ENCODE results near the gene PTPRM.

Gene PTPRM

DNA sequence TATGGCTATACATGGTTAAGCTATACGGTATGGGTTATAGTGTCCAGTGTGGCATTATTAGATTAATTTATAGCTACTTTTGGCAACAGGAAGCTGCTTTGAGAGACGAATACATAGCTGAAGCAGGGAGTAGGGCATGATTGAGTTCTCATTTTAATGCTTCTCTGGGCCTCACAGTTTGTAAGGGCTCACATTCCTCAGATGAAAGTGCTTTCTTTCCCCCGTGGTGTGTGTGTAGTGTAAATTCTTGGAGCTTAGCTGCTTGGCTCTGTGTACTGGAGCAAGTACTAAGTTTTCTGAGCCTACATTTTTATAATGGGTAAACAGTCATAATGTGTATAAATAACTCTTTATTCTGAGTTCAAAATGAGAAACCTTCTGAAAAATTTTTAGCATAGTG is 173.7 kb downstream of the PTPRM start:
- Histone ChIP-seq H3K4me3 (ENCODE audit: low read length, poor library complexity, severe bottlenecking) (no peak overlapping the region), H2AFZ (ENCODE audit: low read length) (no peak overlapping the region), H3F3A (ENCODE audit: low read depth) (no peaks in the 10 kb centered on the region), H3K9me3 (ENCODE audit: insufficient read depth, low read depth, low read length) (peaks cover 7% of the 10 kb centered on the region; the same call in 1 of the 2 replicates), H3K27me3 (ENCODE audit: insufficient read depth, low read length, poor library complexity, severe bottlenecking) (no peaks in the 10 kb centered on the region), H3K36me3 (ENCODE audit: insufficient read depth, low read length) (no peaks in the 10 kb centered on the region), H3K79me2 (ENCODE audit: insufficient read depth, low read length) (no peaks in the 10 kb centered on the region), H4K20me1 (ENCODE audit: insufficient read depth, low read length, poor library complexity, severe bottlenecking) (no peaks in the 10 kb centered on the region), H3K9ac (ENCODE audit: low read depth, low read length, poor library complexity, severe bottlenecking) (no peak overlapping the region), H3K4me2 (ENCODE audit: low read depth, low read length, poor library complexity, severe bottlenecking) (no peak overlapping the region), H3K9me2 (replicated peaks; ENCODE audit: low read depth, low read length) (no peaks in the 10 kb centered on the region), H3K4me1 (ENCODE audit: insufficient read depth, low read length, poor library complexity, severe bottlenecking) (no peaks in the 10 kb centered on the region)
- TF ChIP-seq, protein P1, sequence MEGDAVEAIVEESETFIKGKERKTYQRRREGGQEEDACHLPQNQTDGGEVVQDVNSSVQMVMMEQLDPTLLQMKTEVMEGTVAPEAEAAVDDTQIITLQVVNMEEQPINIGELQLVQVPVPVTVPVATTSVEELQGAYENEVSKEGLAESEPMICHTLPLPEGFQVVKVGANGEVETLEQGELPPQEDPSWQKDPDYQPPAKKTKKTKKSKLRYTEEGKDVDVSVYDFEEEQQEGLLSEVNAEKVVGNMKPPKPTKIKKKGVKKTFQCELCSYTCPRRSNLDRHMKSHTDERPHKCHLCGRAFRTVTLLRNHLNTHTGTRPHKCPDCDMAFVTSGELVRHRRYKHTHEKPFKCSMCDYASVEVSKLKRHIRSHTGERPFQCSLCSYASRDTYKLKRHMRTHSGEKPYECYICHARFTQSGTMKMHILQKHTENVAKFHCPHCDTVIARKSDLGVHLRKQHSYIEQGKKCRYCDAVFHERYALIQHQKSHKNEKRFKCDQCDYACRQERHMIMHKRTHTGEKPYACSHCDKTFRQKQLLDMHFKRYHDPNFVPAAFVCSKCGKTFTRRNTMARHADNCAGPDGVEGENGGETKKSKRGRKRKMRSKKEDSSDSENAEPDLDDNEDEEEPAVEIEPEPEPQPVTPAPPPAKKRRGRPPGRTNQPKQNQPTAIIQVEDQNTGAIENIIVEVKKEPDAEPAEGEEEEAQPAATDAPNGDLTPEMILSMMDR (conservative IDR thresholded peaks at IDR 0.05; ENCODE audit: low read length), result no peak
- TF ChIP-seq EZH2phosphoT487 (IDR thresholded peaks at IDR 0.05; ENCODE audit: borderline replicate concordance), result no peak

DNA sequence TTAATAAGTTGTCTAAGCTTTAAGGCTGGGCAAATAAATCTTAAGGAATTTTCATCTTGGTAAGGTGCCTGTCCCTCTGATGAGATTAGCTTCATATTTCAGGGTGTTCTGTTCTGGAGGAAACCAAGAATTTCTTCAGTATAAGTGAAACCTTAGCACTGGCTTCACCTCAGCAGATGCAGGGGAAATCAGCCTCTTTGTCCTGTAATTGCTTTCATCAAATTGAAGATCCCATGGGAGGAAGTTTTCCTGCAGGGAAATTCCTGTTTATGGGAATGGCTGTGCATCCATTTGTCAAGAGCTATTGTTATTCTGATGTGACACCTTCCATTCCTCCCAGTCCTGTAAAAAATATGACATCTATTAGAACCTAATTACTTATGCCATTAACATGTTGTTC is 174.5 kb downstream of the PTPRM start:
- Histone ChIP-seq H3K4me3 (ENCODE audit: low read length, poor library complexity, severe bottlenecking) (no peak overlapping the region), H3K4me1 (ENCODE audit: insufficient read depth, low read length, poor library complexity, severe bottlenecking) (no peaks in the 10 kb centered on the region), H3F3A (ENCODE audit: low read depth) (no peaks in the 10 kb centered on the region), H4K20me1 (ENCODE audit: insufficient read depth, low read length, poor library complexity, severe bottlenecking) (no peaks in the 10 kb centered on the region), H3K9me3 (ENCODE audit: insufficient read depth, low read depth, low read length) (peaks cover 9% of the 10 kb centered on the region; the same call in 1 of the 2 replicates), H3K4me2 (ENCODE audit: low read depth, low read length, poor library complexity, severe bottlenecking) (no peak overlapping the region), H3K9me2 (replicated peaks; ENCODE audit: low read depth, low read length) (no peaks in the 10 kb centered on the region), H3K27me3 (ENCODE audit: insufficient read depth, low read length, poor library complexity, severe bottlenecking) (no peaks in the 10 kb centered on the region), H3K79me2 (ENCODE audit: insufficient read depth, low read length) (no peaks in the 10 kb centered on the region), H3K36me3 (ENCODE audit: insufficient read depth, low read length) (no peaks in the 10 kb centered on the region), H2AFZ (ENCODE audit: low read length) (no peak overlapping the region), H3K9ac (ENCODE audit: low read depth, low read length, poor library complexity, severe bottlenecking) (no peak overlapping the region)
- TF ChIP-seq EZH2phosphoT487 (IDR thresholded peaks at IDR 0.05; ENCODE audit: borderline replicate concordance), result no peak

DNA sequence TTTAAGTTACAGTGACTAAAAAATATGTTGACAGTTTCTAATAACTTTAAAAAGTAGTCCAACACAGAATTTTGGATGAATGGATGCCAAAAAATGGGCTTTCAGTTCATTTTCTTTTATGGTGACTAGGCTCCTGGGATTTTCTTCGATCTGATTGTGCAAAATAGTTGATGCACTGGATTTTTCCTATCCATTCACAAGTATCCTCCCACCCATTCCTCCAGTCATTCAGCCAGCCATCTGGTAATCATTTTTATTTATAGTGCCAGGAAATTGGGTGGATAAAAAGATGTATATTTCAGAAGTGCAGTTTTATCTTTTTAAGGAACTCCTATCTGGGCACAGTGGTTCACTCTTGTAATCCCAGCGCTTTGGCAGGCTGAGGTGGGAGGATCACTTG is 175.1 kb downstream of the PTPRM start:
- Histone ChIP-seq H3K9ac (ENCODE audit: low read depth, low read length, poor library complexity, severe bottlenecking) (no peak overlapping the region), H3K79me2 (ENCODE audit: insufficient read depth, low read length) (no peaks in the 10 kb centered on the region), H2AFZ (ENCODE audit: low read length) (no peak overlapping the region), H3K36me3 (ENCODE audit: insufficient read depth, low read length) (no peaks in the 10 kb centered on the region), H3K4me2 (ENCODE audit: low read depth, low read length, poor library complexity, severe bottlenecking) (no peak overlapping the region), H4K20me1 (ENCODE audit: insufficient read depth, low read length, poor library complexity, severe bottlenecking) (no peaks in the 10 kb centered on the region), H3K9me2 (replicated peaks; ENCODE audit: low read depth, low read length) (no peaks in the 10 kb centered on the region), H3K27me3 (ENCODE audit: insufficient read depth, low read length, poor library complexity, severe bottlenecking) (no peaks in the 10 kb centered on the region), H3K9me3 (ENCODE audit: insufficient read depth, low read depth, low read length) (peaks cover 9% of the 10 kb centered on the region; the same call in 1 of the 2 replicates), H3K4me3 (ENCODE audit: low read length, poor library complexity, severe bottlenecking) (no peak overlapping the region), H3K4me1 (ENCODE audit: insufficient read depth, low read length, poor library complexity, severe bottlenecking) (no peaks in the 10 kb centered on the region), H3F3A (ENCODE audit: low read depth) (no peaks in the 10 kb centered on the region)
- no peak for TF ChIP-seq EZH2phosphoT487 (IDR thresholded peaks at IDR 0.05; ENCODE audit: borderline replicate concordance)
- TF ChIP-seq, protein P1 (conservative IDR thresholded peaks at IDR 0.05; ENCODE audit: low read length), result no peak

DNA sequence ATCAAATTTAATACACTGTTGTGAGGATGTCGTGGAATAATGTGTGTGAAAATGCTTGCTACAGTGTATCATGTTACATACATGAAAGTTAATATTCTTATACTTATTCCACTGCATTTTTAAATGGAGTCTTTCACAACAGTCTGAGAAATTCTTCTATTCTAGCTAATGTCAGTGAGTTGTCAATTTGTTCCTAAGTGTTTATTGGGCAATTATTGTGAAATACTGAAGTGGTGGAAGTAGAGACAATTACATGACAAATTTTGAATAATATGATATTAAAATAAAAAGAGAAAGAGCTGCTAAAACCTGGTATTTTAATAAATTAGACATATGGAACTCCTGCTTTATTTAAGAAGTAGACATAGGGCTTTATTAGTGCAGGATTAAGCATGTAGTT is 176.1 kb downstream of the PTPRM start:
- H3K4me1 ChIP-seq (ENCODE audit: insufficient read depth, low read length, poor library complexity, severe bottlenecking), result no peaks in the 10 kb centered on the region
- no peak overlapping the region for H3K4me2 ChIP-seq (ENCODE audit: low read depth, low read length, poor library complexity, severe bottlenecking)
- H3K9me3 ChIP-seq (ENCODE audit: insufficient read depth, low read depth, low read length), result peaks cover 9% of the 10 kb centered on the region; the same call in 1 of the 2 replicates
- no peaks in the 10 kb centered on the region for H3F3A ChIP-seq (ENCODE audit: low read depth)
- H2AFZ ChIP-seq (ENCODE audit: low read length), result no peak overlapping the region
- H3K79me2 ChIP-seq (ENCODE audit: insufficient read depth, low read length), result no peaks in the 10 kb centered on the region
- H4K20me1 ChIP-seq (ENCODE audit: insufficient read depth, low read length, poor library complexity, severe bottlenecking), result no peaks in the 10 kb centered on the region
- H3K4me3 ChIP-seq (ENCODE audit: low read length, poor library complexity, severe bottlenecking), result no peak overlapping the region
- H3K9ac ChIP-seq (ENCODE audit: low read depth, low read length, poor library complexity, severe bottlenecking), result no peak overlapping the region
- TF ChIP-seq, protein P1 (conservative IDR thresholded peaks at IDR 0.05; ENCODE audit: low read length), result no peak
- TF ChIP-seq EZH2phosphoT487 (IDR thresholded peaks at IDR 0.05; ENCODE audit: borderline replicate concordance), result no peak
- H3K9me2 ChIP-seq (replicated peaks; ENCODE audit: low read depth, low read length), result no peaks in the 10 kb centered on the region
- H3K36me3 ChIP-seq (ENCODE audit: insufficient read depth, low read length), result no peaks in the 10 kb centered on the region
- H3K27me3 ChIP-seq (ENCODE audit: insufficient read depth, low read length, poor library complexity, severe bottlenecking), result no peaks in the 10 kb centered on the region

Data from Loucy (cell line).